Lung (tissue), 12 donors: Measurements from ENCODE around the gene HCN1. TPM values are rescaled to one million over a fixed set of nuclear protein-coding genes. Genes with fewer than 3 reads are reported as not detected.

Source experiments
- ATAC-seq: fragments of 200-7000 bp; cut with Tn5 transposase; one replicate; pipeline ENCODE4 v1.9.1; 2020; ENCODE audit warnings: moderate number of reproducible peaks; ENCODE audit not compliant: insufficient read depth, low FRiP score
- DNase-seq, 3 donors: peaks; one replicate each; pipeline ENCODE4 v3.0.0-alpha.2; 2013 to 2017
- H3K27ac ChIP-seq, 2 donors: one replicate each; pipeline ENCODE4 v1.5.1; 2013; ENCODE audit warnings: mild to moderate bottlenecking in 2 of 2, moderate library complexity in 2 of 2, control low read depth in 1 of 2, inconsistent platforms in 1 of 2, low read depth in 1 of 2, low read length in 1 of 2
- H3K27me3 ChIP-seq, 3 donors: one replicate each; pipeline ENCODE4 v1.5.1; 2013; ENCODE audit warnings: low read length in 2 of 3; ENCODE audit not compliant: control insufficient read depth in 3 of 3, insufficient read depth in 3 of 3
- H3K36me3 ChIP-seq, 4 donors: one replicate each; pipeline ENCODE4 v1.5.1; 2013; ENCODE audit warnings: low read length in 4 of 4, mild to moderate bottlenecking in 1 of 4, moderate library complexity in 1 of 4; ENCODE audit not compliant: control insufficient read depth in 4 of 4, insufficient read depth in 4 of 4
- H3K4me1 ChIP-seq, 5 donors: one replicate each; pipeline ENCODE4 v1.5.1; 2013; ENCODE audit warnings: low read length in 5 of 5, mild to moderate bottlenecking in 2 of 5, moderate library complexity in 1 of 5; ENCODE audit not compliant: control insufficient read depth in 5 of 5, insufficient read depth in 5 of 5
- H3K4me3 ChIP-seq: one replicate; pipeline ENCODE4 v1.5.1; 2013; ENCODE audit warnings: mild to moderate bottlenecking, control low read depth, moderate library complexity
- H3K9ac ChIP-seq, 2 donors: one replicate each; pipeline ENCODE4 v1.5.1; 2013; ENCODE audit warnings: low read length in 2 of 2, control low read depth in 1 of 2; ENCODE audit not compliant: insufficient read depth in 1 of 2
- H3K9me3 ChIP-seq, 4 donors: one replicate each; pipeline ENCODE4 v1.5.1; 2013; ENCODE audit warnings: low read length in 3 of 4, mild to moderate bottlenecking in 1 of 4, moderate library complexity in 1 of 4; ENCODE audit not compliant: control insufficient read depth in 4 of 4, insufficient read depth in 3 of 4
- CTCF ChIP-seq: IDR thresholded peaks from 2 replicates; pipeline ENCODE4 v1.5.1; 2012; ENCODE audit warnings: mild to moderate bottlenecking; ENCODE audit errors: control extremely low read depth, extremely low read depth
- WGBS, 2 donors: extraction: QIAGEN DNeasy Blood & Tissue Kit; methylation state at CpG; one replicate each; pipeline ENCODE4 v1.1.7; 2013; 5-methylcytosine and 5-hydroxymethylcytosine counted together
- polyA plus RNA-seq, 2 donors: library from polyadenylated mRNA; stranded (reverse); fragments of 200-250 nt; gene quantifications; one replicate each; pipeline ENCODE4 v1.2.1, GENCODE V29; 2013
- total RNA-seq, 2 donors: library from RNA; depleted of rRNA in 1 of 2; stranded (reverse); fragments of >200 nt in 1 of 2; gene quantifications; one replicate each; pipeline ENCODE4 v1.2.1, GENCODE V29; 2014 to 2021
- donor health status: control.
- donor health status: control.
- donor health status: Bipolar disorder and iron deficiency.
- donor health status: healthy.
- donor health status: DM: yes; HTN: yes; CAD: no.

The HCN1 gene
- total and polyA plus RNA-seq, 4 donors, result 0.01 to 0.06 (median 0.06) TPM; not detected in 1

GRCh38 chr5:45643056-45643455 lies 53.1 kb downstream of the HCN1 start:
- Histone ChIP-seq H3K36me3 (no peaks in the 10 kb centered on the region), H3K4me1 (no peaks in the 10 kb centered on the region), H3K4me3 (no peak overlapping the region), H3K9me3 (no peaks in the 10 kb centered on the region), H3K27me3 (peaks cover 0 to 2% (median 0%) of the 10 kb centered on the region in 3 donors), H3K9ac (no peak overlapping the region), H3K27ac (no peak overlapping the region)
- ATAC-seq (no peak), DNase-seq (no peak)
- TF ChIP-seq CTCF, result no peak

- H3K9me3 ChIP-seq, result no peaks in the 10 kb centered on the region
- no peaks in the 10 kb centered on the region for H3K36me3 ChIP-seq
- no peak for DNase-seq
- no peak overlapping the region for H3K9ac ChIP-seq
- H3K27ac ChIP-seq, result no peak overlapping the region
- H3K4me3 ChIP-seq, result no peak overlapping the region
- no peak for ATAC-seq
- H3K27me3 ChIP-seq, result peaks cover 0 to 2% (median 0%) of the 10 kb centered on the region in 3 donors
- H3K4me1 ChIP-seq, result no peaks in the 10 kb centered on the region
- no peak for TF ChIP-seq CTCF
These were observed 53.8 kb downstream of the HCN1 start for GRCh38 chr5:45642370-45642769.

GRCh38 chr5:45639040-45639439 lies 57.1 kb downstream of the HCN1 start:
- no peak for TF ChIP-seq CTCF
- Histone ChIP-seq H3K27ac (no peak overlapping the region), H3K4me3 (no peak overlapping the region), H3K9ac (no peak overlapping the region), H3K9me3 (no peaks in the 10 kb centered on the region), H3K36me3 (no peaks in the 10 kb centered on the region), H3K4me1 (no peaks in the 10 kb centered on the region), H3K27me3 (peaks cover 0 to 2% (median 0%) of the 10 kb centered on the region in 3 donors)
- ATAC-seq, result no peak
- DNase-seq, result peak in 1 of 3 donors; percentile 5
- 50 to 66% methylated on average over 2 of the region's 2 CpGs for WGBS, 2 donors

GRCh38 chr5:45627076-45627656 lies 69.0 kb downstream of the HCN1 start:
- no peaks in the 10 kb centered on the region for H3K36me3 ChIP-seq
- 66 to 84% methylated on average over 2 of the region's 2 CpGs for WGBS, 2 donors
- no peaks in the 10 kb centered on the region for H3K4me1 ChIP-seq
- no peak for ATAC-seq
- H3K4me3 ChIP-seq, result no peak overlapping the region
- no peak for DNase-seq
- H3K27me3 ChIP-seq, result no peaks in the 10 kb centered on the region
- no peak overlapping the region for H3K27ac ChIP-seq
- no peak for TF ChIP-seq CTCF
- H3K9me3 ChIP-seq, result no peaks in the 10 kb centered on the region
- no peak overlapping the region for H3K9ac ChIP-seq
